GM21717 (cell line): ENCODE data around the gene CP.

Source experiments
- ATAC-seq: cut with Tn5 transposase; IDR thresholded peaks from one replicate; pipeline ENCODE4 v1.9.1; 2021; ENCODE audit warnings: mild to moderate bottlenecking, moderate library complexity; ENCODE audit not compliant: unreplicated experiment

The CP gene

DNA sequence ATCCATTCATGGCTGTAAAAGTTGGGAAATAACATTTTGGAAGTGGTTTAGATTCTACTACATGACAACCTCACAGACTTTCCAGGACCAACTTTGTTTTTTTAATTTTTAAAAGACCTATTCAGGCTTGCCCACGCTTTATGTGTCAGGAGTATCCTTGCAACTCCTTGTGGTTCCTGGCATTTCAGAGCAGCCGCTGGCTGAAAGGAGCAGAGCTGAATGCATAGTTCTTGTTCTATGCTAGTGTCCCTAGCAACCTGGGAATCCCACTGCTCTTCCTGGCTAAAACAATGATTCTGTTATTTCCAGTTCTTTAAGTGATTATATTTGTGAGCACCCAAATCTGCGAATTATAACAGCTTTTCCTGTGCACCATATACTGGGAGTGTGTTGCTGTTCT is 34.9 kb downstream of the CP start:
- no peak for ATAC-seq

DNA sequence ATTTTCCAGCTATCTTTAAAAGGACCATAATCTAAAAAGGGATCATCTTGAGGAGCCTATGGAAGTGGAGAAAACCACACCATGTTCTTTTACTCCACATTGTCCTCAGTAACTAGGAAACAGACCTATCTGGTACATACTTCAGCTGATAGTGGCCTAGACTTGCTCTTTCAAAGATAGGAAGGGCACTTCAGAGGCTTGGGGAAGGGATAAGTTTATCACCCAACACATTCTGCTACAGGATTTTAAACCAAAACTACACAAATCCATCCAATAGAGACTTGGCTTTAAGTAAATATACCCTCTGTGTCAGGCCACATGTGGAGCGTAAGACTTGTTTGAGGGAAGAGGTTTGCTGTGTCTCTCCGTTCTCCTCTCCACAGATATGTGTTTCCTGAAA is 35.4 kb downstream of the CP start:
- no peak for ATAC-seq

DNA sequence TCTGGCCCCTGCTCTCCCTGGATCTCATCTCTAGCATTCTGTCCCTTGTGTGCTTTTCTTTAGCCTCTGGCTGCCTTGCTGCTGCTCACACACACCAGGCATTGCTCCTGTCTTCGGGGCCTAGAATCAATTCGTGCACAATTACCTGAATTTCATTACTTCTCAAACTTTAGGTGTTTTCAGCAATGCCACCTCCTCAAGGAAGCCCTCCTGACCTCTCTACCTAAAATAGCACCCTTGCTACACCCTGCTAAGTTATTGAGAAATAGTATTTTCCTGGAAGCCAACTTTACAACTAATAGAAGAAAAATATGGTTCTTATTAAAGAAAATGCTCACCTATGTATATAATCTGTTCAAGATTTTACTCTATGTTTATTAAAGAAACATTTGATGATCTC is 40.4 kb downstream of the CP start:
- ATAC-seq, result no peak

DNA sequence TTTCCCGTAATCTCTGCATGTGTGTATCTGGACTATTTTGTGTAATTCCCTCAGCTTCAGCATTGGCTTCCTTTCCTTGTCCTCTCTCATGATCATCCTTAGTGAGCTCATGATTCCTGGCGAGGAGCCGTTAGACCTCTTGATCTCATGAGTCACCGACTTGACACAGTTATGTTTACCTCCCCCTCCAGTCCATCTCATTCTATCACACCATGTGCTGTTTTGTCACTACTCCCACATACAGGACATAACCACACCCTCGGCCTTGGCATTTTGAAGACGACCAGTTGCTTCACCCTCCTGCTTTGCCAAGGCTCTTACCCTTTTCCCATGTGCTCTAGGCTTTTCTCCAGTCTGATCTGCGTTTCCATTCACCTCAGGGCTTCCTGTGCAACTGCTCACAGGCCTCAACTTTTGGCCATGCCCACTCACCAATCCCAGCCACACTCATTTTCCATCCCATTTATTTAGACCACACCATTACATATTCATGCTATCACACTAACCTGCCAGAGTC is 41.5 kb downstream of the CP start:
- no peak for ATAC-seq

DNA sequence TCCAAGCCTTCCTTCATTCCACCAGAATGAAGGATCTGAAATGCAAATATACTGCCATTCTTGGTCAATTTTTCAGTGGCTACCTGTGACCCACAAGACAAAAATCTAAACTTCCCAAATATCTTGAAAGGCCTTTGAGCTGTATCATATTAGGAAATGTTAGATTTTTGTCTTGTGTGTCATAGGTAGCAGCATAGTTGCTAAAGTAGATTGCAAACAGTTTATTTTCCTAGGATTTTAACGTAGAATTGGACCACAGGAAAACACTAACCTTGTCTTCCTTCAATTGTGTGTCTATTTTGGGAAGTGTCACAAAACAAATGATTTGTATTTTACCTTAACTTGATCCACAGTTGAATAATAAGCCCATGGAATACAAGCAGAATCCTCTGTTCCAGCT is 42.4 kb downstream of the CP start:
- ATAC-seq, result no peak

DNA sequence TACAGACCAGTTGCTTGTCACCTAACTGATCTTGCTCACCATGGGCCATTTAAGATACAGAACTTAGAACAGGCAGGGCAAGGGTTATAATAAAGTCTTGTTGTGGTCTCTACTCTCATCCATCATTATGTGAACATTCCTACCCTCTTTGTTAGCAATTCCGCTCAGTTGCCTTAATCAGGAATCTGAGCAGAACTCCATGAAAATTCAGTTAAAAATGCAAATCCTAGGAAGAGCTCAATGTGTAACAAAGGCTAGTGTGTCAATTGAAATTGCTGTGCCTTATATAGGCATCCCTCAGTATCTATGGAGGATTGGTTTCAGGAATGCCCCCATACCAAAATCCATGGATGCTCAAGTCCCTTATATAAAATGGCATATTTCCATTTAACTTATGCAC is 44.5 kb downstream of the CP start:
- ATAC-seq, result no peak

DNA sequence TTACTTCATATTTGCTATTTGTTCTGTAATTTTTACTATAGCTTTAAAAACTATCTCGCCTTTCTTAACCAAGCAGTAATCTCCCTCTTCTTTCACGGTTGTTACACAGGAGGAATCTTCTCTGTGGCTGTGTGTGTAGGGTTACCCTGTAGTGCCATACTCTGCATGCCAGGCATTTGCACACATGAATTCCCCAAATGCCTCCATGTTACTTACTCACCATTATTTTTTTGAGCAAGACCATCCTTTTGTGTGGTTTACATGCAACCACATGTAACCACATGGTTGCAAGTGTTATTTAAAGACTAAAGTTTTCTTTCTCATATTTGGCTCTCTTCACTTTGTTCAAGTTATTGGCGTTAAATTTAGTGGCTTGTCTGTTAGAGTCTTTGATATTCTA is 46.7 kb downstream of the CP start:
- ATAC-seq, result peak; percentile 97

DNA sequence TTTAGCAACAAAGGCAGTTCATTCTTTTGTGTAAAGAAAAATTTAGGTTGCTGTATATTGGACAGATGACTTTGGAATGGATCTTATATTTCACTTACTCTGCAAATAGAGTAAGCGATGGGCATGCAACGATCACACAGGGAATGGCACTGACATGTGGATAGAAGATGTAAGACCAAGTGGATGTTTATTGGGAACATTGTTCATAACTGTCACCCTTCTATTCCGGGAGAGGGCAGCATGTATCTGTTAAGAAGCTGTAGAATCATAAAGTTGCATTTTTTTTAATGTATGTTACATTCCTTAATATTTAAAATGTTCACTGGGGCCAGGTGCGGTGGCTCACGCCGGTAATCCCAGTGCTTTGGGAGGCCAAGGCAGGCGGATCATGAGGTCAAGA is 51.0 kb downstream of the CP start:
- no peak for ATAC-seq

DNA sequence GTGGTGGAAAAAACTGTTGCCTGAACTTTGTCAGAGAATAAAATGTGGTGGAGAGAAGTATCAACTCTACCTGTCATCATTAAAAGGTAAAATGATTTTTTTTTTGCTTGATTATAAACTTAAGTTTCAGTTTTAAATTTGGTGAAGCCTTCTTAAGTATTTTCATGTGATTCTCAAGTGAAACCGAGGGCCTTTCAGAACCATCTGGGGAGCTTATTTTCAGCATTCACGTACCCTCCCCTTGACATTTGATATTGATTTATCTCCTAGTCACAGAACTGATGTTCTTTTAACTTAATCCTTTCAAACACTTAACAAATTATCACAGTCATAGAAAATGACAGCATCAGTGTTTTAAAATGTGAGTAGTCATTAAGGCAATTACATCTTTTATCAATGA is 53.7 kb downstream of the CP start:
- no peak for ATAC-seq

DNA sequence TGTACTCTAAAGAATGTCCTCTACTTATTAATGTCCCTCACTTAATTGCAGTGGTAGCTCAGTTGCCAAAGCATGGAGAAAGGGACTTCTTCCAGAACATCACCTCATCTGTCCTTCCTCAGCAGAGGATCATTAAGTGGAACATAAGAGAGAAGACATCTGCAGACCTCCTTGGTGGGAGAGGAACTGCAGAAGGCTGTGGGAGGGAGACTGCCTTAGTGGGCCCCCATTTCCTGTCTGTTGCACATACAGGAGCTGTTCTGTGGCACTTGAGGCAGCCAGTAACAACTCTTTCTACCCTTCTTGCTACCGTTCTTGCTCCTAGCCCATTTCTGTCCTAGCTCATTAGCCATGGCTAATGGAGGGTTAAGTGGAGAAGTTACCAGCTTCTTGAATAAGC is 58.6 kb downstream of the CP start:
- ATAC-seq, result no peak

DNA sequence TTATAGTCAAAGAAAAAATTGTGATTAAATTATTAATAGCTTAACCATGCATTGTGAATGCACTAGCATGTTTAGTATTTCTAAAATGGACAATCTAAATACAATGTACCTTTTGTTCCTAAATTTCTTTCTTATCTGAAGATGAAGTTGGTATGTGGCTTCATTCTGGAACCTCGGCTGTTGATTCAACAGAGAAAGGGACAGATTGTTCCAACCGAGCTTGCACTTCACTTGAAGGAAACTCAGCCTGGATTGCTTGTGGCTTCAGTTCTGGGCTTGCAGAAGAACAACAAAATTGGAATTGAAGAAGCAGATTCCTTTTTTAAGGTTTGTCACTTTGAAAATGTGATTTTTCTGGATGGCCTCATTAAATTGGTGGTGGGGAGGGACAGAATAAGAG is 59.6 kb downstream of the CP start:
- no peak for ATAC-seq

DNA sequence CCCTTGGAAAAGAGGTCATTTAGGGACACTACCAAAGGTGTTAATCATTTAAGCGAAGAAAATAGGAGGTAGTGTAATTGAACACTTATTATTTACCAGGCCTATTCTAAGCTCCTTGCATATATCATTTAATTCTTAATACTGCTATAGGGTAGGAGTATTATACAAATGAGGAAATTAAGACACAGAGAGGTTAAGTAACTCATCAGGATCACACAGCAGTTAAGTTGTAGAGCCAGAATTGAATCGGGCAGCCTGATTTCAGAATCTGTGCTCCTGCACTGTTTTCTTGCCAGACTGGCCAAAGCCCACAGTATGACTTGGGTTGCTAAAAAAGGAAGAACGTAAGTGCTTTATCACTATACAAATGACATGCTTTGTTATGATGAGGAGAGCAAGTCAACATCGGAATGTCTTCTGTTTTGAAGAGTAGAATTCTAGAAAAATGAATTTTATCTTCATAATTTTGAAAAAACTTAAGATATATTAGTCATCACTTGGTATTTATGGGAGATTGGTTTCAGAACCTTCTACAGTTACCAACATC is 60.8 kb downstream of the CP start:
- no peak for ATAC-seq

DNA sequence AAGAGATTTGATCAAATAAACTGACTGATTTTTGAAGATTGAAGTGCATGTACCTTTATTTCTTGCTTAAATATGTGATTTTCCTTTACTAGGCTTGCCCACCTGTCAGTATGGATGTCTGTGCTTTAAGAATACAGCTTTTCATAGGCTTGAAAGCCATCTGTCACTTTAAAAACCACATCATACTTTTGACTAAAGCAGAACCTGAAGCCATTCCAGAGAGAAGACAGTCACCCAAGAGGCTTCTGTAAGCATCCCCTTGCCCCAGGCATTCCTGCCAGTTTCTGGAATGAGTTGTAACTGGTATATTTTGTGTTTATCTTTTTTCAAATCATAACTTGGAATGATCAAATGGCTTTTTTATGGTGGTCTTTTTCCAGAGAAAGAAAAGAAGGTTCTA is 68.2 kb downstream of the CP start:
- no peak for ATAC-seq

DNA sequence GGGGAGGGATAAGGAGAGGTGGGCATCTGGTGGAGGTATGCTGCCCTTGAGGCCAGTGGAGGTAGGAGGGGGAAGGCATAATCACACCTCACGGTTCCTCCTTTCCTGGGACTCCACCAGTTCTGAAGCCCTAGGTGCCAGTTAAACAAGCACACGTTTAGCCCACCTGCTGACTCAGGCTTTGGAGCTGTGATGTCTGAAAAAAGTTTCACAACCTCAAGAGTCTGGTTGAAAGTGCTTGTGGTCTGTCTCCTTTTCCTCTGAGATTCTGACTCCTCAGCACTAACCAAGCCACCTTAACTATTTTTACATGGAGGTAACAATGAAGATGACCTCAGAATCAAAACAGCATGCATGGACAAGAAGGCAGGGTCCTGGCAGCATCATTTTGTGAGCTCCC is 69.2 kb downstream of the CP start:
- ATAC-seq, result peak; percentile 95

DNA sequence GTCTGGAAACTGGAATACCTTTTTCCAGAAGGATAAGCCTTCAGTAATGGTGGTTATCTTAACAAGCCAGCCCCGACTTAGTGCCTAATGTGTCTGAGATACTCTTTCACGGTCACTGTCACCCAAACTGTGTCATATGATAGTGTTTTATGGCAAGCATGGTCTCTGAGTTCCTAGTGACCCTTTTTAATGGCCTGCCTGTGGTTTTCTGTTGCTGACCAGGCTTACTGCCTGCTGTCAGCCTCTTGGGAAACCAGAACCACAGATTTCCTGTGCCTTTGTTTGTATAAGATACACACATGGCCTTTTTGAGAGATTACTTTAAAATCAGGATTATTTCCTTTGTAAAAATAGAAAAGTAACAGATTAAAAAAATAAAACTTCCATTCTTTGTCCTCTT is 69.8 kb downstream of the CP start:
- no peak for ATAC-seq

DNA sequence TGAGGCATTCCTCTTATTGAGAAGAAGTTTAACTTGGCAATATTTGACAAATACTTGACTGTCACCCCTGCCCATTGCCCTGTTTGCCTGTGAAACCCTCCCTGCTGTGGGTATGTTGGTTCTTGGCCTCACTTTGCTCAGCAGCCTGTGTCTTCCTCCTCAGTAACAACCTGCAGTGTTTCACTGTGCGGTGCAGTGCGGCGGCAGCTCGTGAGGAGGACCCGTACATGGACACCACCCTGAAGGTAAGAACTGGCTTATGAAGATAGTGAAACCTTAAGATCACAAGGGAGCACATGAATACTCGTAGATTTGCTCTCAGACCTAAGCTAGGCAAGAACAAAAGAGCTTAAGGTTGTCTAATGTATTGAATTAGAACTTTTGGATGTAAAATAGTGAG is 71.2 kb downstream of the CP start:
- no peak for ATAC-seq

DNA sequence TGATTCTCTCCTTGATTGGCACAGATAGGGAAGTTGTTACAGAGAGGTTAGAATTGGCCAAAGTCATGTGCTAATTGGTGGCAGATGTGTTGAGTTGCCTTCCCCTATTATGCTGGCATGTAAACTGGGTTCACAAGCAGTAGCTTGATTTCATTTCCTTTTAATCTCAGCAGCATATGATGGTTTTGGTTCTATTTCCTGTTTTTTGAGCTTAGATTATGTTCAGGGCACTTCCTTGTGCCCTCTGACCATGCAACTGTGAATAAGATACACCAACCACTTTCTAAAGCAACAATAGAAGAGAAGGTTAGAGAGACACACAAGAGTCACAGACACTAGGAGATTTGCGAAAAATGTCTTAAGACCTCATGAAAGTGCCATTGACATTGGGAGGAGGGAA is 75.7 kb downstream of the CP start:
- peak; percentile 71 for ATAC-seq

DNA sequence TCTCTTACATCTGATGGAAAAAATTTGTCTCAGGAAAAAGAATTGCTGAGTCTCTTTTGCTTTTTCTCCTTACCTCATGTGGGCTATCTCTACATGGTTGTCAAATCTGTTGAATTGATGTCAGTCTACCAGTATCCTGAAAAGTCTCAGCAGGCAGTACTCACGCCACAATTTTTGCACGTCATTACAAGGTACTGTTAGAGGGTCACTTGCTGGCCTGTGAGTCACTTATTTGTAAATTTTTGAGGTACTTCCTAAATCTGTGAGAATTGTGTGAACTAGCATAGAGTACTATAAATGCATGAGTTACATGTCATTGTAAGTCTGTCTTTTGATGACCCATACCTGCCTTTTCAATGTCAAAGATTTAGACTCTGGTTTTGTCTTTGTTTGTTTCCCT is 76.3 kb downstream of the CP start:
- ATAC-seq, result no peak

DNA sequence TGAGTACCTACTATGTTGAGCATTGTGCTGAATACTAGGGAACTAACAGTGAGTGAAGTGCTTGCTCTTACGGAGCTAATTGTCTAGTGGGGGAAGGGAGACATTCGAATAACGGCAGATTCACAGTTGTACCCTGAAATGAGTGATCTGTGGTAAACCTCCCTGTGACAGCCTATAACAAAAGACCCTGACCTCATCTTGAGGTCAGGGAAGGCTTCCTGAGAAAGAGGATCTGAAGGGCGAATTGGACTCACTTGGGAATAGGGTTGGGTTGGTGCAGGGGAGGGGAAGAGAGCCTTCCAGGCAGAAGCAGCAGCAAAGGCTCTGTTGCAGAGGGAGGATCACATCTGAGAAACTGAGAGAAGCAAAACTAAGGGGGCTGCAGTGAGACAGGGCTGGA is 78.9 kb downstream of the CP start:
- no peak for ATAC-seq

DNA sequence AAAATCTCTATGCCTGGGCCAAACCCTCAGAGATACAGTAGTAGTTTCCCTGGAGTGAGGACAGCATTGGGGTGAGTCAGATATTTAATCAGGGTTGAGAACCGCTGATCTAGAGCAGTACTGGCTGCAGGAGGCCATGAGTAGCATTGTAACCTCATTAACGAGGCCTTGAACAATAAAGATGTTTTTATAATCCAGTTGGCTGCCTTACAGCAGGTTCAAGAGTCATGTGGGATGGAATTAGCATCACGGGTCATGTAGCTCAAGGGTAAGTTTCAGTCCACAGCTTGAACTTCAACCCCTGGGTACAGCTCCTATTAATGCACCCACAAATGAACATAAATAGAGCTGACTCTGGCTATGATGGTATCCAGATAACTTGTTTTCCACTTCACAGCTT is 87.1 kb downstream of the CP start:
- no peak for ATAC-seq

DNA sequence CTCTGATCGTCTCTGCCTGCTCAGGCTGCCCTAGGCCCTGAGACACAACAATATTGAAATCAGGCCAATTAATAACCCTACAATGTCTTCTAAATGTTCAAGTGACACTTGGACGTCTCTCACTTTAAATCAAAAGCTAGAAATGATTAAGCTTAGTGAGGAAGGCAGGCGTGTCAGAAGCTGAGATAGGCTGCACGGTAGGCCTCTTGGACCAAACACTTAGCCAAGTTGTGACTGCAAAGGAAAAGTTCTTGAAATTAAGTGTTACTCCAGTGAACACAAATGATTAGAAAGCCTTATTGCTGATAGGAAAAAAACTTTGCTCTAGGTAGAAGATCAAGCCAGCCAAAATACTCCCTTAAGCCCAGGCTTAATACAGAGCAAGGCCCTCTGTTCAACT is 90.0 kb downstream of the CP start:
- ATAC-seq, result no peak

DNA sequence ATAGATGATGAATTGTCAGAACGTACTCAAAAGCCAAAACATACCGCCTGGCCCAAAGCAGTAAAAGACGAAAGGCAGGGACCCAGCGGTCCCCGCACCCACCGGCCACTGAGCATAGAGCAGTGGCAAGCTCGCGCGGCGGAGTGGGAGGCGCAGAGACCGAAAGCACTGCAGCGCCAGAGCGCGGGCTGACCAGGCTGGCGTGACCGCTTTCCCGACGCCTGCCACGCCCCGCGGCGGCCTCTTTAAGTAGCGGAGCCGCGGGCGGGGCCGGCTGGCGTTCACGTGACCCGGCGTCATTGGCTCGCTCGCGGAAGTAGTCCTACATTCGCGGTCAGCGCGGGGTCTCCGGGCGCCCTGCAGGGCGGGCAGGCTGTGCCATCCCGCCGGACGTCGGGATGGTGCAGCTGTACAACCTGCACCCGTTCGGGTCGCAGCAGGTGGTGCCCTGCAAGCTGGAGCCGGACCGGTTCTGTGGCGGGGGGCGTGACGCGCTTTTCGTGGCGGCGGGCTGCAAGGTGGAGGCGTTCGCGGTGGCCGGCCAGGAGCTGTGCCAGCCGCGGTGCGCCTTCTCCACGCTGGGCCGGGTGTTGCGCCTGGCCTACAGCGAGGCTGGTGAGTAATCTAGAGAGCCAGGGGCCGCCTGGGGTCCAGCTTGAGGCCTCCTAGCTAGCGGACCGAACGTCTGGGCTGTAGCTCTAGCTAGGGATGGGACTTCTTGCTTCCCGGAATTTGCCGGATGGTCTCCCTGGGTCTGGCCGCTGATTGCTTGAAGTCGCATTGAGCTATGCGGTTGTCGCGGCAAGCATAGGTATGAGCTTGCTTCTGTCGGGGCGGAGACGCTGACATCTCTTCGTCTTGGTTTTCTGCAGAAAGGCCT is 92.1 kb downstream of the CP start, which contains the start of gene HPS3:
Gene HPS3 (plus strand): TSS at position 313 of the 880 bp plus-strand sequence. CDS start 86 bp downstream, at position 399.
- peak; percentile 97 for ATAC-seq

DNA sequence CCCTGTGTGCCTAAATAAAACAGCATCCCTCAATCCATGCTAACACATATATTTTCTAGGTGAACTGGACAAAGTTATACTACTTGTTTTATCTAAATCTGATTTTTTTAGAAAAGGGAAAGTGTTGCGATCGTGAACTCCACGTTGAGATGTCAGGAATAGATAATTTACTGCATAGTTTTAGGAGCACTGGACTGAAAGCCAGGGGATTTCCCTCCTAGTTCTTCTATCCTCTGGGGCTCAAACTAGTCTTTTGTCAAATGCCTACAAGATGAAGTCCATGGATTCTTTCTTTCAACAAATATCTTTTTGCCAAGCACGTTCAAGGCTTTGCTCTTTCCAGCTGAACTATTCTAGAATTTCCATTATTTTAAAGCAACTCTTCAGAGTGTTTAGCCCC is 92.8 kb downstream of the CP start:
- ATAC-seq, result no peak
